GM18858 (cell line): ENCODE measurements around the gene SKIDA1.
A peak's percentile ranks its signal among the peaks of the same experiment; 100 is the strongest.

Experiments used
- ATAC-seq: cut with Tn5 transposase; IDR thresholded peaks from one replicate; pipeline ENCODE4 v1.9.1; 2021; ENCODE audit not compliant: unreplicated experiment

SKIDA1 gene

DNA sequence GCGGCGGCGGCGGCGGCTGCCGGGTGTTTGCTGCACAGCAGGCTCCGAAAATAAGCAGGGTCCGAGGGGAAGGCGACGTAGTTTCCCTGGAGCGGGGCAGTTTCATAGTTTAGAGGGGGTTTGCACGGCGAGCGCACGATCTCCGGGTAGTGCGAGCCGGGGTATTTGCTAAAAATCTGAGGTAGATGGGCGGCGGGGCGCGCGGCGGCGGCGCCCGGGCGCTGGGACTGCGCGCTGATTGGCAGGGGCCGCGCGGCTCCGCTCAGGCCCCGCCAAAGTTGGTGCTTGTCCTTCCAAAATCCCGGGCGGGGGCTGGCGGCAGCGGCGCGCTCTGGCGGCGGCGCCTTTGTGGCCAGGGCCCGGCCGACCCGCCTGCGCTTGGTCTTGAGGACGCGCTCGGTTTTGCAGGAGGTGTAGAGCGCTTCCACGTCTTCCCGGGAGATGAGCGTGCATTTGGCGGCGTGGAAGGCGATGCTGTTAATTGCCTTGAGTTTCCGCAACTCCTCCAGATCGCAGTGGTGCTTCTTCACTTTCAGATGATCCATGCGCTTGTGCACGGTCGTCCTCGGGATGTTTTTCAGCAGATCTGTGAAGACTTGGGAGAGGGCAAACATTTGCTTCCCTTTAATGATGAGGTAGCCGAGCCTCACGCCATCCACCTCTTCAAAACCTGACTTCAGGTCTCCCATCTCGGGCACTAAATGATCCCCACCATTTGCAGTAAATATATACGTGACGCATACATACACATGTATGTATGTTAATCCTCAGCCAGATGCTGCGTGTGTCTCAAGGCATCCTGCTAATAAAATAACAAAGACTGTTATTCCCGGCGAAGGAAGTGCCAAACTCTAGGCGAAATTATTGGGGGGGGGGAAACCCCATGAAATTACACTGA is 8.1 kb downstream of the SKIDA1 start:
- peak; percentile 33 for ATAC-seq

DNA sequence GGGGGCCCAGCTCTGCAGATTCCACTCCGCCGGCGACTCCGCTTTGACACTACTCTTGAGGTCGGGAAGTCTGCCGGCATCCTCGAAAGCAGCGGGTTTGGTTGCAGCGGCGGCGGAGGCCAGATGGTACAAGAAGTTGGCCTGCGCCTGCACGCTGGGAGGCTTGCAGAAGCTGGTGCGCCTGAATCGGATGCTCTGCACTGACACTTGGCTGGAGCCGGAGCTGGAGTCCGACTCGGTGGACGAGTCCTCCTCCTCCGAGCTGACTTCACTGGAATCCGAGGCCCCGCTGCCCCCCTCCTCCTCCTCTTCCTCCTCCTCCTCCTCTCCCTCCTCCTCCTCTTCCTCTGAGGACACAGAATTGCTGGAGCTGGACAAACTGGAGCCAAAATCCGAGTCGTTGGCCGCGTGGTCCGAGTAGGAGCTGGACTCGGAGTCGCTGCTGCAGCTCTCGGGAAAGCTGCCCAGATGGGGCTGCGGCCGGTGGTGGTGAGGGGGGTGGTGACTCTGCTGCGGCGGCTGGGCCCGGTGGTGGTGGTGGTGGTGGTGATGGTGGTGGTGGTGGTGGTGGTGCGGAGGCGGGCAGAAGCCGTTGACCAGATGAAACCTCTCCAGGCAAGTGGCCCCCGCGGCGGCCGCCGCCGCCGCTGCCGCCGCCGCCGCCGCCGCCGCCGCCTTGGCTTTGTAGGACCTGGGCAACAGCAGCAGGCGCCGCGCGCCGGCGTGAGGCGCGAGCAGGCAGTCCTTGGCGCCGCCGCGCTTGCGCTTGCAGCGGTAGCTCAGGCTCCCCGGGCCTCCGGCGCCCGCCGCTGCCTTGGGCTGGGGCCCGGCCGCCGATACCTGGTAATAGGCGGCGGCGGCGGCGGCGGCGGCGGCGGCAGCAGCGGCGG is 9.0 kb downstream of the SKIDA1 start:
- ATAC-seq = peak; percentile 36

DNA sequence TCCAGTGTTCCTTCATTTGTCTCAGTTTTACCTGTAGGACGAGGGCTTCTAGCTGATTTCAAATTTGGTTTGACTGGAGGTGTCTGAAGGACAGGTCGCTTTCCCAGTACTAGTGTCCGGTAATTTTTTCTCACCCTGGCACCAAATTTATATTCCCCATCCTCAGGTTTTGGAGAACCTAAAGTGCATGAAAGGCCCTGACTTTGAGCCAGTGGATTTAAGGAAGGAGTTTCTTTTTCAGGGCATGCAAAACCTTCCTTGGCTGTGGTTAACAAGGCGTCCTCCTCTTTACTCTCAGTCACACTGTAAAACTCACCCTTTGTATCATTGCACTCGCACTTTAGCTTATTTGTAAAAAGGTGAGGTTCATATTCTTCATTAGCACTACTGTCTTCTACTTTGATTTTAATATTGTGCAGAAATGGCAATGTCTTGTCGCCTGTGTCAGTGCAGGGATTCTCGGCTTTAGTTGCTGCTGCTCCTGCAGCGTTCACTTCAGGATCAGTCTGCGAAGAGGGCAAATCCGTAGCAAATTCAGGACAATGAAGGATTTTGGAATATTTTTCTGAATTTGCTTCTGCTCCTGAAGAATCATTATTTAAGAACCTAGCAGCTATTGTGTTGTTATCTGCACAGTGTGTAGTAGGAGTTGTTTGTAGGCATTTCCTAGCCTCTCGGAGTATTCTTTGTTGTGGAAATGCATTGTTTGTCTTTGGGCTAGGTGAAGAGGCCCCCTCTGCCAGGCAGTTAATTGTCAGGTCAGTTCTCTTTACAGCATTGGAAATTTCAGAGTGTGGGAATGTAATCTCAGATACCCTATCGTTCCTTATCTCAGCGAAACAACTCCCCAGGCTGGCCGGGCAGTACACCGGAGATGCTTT is 9.9 kb downstream of the SKIDA1 start:
- ATAC-seq = no peak

DNA sequence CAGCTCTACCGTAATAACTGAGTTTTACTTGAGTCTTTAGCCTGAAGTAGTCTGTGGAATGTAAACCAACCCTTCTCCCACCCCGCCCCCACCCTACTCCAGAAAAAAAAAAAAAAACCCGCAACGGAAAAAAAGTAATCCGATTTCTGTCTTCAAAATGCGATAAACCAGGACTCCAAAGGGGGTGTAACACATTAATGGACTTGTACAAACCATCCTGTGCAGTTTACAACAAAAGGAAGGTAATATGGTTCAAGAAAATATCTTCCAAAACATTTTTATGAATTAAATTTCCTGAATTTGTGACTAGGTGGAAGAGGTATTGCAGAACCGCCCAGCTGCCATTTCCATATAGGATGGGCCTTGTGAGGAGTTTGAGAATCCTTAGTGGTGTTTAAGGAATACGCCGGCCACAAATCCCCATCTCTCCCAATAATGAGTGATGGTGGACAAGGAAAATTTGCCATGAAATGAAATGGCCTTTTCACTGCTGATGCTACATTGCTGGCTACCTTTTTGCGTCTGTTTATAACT is 10.6 kb downstream of the SKIDA1 start:
- no peak for ATAC-seq

DNA sequence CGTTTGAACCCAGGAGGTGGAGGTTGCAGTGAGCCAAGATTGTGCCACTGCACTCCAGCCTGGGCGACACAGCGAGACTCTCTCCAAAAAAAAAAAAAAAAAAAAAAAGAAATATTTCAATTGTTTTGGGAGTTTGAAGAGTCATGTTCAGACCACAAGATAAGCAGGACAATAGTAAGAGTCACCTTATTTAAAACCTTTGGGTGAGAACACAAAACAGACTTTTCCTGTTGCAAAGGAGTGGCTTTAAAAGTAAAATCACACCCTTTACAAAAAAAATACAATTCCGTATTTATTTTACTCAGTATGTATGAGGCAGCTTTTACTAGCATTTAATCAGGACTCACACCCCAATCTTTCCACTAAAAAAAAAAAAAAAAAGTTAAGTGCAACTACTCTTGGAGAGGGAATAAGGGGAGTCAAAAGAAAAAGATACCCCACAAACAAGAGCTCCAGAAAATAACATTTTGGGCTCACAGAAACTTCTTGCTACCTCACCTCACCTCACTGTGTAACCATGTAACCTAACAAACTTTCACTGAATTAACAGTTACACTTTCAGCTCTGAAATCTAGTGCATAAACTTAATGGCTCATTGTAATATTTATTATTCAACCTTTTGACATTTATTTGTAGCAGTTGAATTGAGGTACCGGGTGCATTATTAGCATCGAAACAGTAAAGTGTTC is 11.2 kb downstream of the SKIDA1 start:
- no peak for ATAC-seq

DNA sequence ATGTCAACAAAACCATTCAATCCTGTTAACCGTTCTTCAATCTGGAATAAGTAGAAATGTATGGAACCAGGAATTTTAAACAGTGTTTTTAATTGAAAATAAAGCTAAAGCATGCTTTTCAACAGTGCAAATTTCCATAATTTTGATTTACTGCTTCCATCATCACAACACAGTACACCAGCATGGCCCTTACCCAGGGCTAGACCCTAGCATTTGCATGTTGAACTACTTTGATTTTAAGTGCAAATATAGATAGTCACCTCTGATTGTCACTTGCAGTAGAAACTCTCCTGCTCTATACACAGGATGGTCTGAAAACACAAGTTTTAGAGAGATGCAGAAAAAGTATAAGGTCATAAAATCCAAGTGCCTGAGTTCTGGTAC is 12.1 kb downstream of the SKIDA1 start:
- no peak for ATAC-seq

DNA sequence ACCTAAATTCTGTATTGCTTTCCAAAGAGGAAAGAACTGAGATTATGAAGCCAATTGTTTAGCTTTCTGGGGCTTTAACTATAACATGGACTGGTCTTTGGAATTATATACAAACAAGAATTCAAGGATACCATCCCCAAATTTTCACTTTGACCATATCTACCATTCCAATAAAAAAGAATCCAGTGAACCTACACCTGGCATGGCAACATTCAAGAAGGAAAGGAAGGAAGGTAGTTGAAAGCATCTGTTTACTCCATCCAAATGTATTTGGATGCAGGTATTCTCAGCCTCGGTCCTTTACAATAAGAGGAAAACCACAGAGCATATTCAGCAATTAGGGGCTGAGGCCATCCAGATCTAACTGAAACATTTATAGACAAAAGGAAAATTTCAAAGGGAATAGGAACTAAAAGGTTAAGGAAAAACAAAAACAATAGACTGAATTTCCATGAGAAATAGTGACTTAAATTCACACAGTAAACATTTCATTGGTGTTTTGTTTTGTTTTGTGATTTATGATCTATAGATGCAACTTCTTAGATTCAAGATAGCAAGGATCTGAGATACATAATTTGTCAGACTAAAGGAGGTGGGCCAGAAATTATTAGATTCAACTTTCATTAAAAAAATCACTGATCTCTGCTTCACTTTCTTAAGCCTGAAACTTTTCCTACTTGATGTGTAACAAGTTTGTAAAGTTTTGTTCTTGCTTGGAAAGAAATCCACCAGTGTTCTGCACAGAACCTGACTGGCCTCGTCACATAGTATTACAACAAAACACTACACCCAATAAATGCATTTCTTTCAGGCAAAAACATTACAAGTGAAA is 12.7 kb downstream of the SKIDA1 start:
- no peak for ATAC-seq

DNA sequence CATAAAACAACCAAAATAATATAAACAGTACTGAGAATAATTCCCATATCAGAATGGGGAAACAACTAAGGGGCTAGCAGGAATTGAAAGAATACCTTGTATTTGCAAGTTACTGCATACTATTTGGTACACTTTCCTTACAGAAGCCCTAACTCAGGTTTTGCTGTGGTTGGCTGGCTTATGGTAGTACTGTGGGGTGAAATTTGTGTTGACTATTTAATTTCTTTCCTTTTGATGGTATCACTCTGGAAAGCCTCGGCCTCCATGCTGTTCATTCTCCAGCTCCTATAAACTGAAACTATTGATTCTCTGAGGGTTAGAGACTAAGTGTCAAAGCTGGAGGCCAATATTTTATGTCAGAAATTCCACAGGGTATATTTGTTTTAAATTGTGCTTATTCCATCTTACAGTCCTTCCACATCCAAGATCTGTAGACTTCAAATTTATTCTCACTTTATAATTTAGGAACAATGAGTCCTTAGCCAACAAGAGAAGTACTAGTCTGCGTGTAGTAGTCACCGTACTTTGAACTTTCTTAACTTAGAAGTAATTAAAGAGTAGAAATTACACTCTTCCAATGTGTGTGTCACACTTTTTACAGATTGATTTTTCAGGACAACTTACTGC is 13.4 kb downstream of the SKIDA1 start:
- no peak for ATAC-seq

DNA sequence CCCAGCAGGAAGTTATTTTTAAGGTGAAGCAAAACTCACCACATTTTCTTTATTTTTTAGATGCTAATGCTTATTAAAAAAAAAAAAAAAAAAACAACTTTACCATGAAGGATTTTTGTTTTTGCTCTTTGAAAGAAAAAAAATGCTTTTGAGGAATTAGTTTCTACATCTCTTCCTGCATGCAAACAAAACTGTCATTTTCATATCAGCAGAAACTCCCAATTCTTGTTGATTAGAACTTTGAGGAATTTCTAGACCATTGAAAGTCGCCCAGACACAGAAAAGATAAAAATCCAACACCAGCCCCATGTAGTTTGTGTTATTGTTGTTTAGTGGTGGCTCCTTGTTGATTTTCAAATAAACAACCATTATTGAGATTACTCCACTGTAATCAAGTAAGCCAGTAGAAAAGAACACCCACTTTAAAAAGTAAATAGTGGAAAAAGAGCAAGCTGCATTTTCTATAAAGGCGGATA is 14.3 kb downstream of the SKIDA1 start:
- ATAC-seq = no peak

DNA sequence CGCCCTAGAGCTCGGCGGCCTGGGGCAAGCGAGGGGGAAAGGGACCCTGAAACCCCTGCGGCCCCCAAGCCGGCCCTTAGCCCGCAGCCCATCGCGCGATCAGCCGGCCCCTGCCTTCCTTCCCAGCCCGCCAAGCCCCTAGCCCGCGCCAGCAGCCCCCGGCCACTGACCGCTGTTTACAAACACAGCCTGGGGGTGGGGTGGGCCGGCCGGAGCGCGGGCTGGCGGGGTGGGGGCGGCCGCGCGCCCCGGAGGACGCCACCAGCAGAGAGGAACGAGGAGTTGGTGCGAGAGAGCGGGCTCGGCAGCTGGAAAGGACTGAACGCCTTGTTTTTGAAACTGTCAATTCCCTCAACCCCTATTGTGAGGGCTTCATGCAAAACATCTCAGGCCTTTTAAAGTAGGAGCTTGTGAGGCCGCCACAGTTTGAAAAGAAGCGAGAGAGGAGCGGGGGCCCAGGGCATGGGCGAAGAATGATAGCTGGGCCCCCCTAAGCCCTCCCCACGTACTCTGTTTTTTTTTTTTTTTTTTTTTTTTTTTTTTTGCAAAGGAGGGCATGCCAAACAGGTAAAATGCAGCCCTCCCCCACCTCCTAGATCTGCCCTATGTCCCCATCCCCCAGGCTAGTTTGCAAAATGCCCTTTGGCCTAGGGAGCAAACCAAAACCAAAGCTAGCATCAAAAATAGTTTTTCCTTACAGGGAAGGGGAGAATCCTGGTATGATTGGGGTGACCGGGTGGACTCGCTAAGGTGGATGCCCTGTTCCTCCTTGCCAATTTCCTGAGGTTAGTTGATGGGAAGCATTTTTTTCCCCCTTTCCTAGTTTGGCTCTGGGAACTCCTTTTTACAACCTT is 15.0 kb downstream of the SKIDA1 start:
- no peak for ATAC-seq

DNA sequence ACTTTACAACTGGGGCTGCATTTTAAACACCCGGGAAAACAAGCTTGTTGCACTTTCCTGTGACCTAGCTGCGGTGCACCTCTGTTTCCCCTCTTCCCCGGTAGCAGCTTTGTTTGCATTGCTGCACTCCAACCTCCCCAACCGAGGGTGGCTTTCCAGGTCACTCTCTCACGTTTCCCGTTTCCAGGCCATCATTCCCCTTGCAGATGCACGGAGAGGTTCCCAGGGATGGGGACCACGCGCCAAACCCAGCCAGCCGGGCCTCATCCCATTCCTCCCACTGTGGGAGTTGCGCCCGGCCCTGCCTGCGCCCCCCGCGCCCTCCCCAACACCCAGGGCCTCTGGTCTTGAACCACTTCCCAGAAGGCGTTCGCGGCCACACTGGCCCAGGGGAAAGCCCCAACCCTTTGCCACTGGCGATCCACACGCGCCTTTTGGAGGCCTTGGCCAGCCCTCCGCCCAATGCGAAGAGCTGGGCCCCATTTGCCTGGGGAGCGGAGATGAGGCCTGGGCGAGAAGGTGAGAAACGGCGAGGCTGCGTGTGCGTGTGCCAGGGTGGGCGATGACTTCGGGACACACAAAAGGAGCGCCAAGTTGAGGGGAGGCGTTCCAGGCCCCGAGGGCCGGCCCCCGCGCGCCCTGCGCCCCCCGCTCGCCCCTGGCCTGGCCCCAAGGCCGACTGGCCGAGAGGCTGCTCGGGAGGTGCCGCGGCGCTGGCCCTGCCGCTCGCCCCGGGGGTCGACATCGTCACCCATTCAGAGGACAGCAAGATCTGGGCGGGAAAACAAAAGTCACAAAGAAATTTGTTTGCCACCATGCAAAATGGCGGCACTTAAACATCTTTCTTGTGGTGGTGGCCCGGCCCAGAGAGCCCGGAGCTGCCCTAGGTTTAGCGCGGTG is 15.9 kb downstream of the SKIDA1 start:
- no peak for ATAC-seq

DNA sequence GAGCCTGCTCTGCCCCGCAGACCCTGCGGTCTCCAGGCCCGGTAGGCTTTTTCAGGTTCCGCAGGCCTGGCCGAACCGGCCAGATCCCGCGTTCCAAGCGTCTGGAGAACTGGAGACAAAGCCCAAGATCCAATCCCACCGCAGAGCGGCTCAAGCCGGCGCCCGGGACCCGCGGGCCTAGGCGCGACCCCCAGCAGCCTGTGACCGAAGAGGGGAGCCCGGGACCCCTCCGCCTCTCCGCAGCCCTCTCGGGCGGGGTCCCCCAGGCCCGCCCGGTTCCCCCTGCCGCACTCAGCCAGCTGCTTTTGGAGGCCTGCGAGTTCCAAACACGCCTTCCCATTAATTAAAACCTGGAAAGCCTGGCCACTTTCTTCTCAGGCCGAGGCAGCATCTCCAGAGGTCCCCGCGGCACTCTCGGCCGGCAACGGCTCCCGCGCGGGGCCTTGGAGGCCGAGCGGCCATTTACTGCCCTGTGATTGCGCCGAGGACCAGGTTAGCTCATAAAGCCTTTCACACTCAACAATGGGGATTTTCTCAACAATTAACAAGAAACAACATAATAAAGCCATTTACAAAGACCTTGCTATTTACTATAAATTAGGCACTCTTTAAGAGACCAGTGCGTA is 16.7 kb downstream of the SKIDA1 start:
- no peak for ATAC-seq

DNA sequence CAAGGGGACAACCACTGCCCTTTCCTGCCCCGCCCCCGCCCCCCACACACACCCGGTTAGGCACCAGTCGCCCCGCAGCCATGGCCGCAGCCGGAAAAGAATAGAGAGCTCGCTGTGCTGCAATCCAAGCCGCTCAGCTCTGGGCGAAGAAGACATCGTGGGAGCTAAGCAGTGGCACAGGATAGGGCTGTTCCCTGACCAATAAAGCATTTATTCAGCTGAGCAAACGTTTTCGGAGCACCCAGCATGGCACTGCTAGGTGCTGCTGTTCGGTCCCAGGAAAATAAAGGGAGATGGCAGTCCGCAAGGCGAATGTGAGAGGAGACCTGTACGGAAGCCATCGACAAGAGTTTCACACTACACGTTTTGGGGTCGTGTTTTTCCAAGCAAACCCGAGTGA is 18.3 kb downstream of the SKIDA1 start:
- no peak for ATAC-seq

DNA sequence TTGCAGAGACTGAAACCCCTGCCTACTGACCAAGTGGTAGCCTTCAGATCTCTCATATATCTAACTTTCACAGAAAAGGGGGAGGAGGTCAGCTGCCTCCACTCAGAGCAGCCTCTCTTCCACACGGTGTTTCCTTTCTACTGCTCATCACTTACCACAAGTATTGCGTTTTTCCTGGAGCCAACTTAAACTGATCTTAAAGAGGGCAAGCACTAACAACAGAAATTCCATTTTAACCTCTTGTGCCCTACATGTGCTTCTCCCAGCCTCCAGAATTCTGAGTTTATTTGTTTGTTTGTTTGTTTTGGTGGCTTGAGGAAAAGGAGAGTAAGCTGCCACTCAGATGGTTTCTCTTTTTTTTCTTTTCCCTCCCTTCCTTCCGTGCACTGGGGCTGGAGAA is 19.1 kb downstream of the SKIDA1 start:
- no peak for ATAC-seq

DNA sequence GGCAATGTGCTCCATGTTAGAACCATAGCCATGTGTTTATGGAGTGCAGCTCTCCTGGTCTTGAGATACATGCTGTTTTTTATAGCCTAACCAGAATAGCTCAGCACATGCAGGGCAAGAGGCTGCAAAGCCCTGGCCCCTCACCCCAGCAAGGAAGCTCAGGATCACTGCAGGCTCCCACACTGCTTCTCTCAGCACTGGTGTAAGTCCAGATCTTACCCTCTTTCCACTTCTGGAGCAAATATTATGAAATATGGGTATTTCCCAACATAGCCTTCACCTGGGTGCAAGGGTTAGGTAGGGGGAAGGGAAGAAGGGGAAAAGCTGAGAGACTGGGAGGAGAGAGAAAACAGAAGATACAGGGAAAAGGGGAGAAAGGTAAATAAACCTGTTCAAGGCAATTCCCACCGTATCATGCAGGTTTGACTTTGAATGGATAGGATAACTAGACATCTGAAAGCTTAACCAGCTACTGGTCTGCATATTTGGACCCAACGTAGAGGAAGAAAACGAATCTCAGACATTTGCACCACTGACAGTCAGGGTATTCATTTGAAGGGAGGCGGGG is 19.7 kb downstream of the SKIDA1 start:
- ATAC-seq = no peak

DNA sequence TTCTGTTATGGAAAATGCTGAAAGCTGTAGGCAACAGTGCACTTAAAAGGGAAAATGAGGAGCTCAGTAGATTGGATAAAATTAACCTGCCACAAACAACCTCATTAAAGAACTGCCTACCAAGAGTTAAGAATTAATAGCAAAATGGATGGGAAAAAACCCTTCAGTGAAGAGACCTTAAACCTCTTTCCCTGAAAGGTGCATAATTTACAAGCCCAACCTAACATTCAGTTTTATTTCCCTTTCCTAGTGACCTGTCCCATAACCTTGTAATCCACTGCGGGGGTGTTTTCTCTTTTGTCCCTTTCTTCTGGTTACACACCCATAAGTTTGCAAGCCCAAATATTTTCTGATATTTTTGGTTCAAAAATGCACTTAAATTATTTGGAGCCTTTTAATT is 21.9 kb downstream of the SKIDA1 start:
- no peak for ATAC-seq
